Neural progenitor cell (in vitro differentiated cells): ENCODE measurements around the gene ZNF536.

ENCODE experiments used
- EZH2 ChIP-seq: fragments of 200-600 bp; sonication (generic); IDR thresholded peaks from 2 replicates; pipeline ENCODE4 v1.6.1; 2017; ENCODE audit warnings: antibody characterized with exemption, mild to moderate bottlenecking, moderate library complexity
- TF ChIP-seq, protein P1 (sequence below): fragments of 200-600 bp; sonication (generic); IDR thresholded peaks from 2 replicates; pipeline ENCODE4 v1.5.1; 2017; ENCODE audit warnings: antibody characterized with exemption, mild to moderate bottlenecking

DNA sequence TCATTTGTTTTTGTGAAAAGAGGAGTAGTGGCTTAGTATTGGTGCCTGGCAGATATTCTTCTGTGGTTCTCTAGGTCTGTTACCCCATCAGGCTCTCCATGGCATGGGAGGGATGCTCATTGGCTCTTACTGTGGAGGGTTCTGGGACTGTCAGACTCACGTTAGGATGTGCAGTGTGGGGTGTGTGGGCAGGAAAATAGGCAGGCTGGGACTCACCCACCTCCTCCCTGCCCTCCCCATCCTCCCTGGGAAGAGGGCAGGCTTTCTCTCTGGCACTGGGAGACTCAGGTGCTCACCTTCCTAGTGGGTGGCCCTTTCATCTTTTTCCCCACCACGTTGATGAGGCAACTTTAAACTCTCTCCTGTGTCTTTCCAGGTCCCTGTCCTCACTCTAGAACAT is 44.2 kb downstream of the ZNF536 start:
- TF ChIP-seq, protein P1, sequence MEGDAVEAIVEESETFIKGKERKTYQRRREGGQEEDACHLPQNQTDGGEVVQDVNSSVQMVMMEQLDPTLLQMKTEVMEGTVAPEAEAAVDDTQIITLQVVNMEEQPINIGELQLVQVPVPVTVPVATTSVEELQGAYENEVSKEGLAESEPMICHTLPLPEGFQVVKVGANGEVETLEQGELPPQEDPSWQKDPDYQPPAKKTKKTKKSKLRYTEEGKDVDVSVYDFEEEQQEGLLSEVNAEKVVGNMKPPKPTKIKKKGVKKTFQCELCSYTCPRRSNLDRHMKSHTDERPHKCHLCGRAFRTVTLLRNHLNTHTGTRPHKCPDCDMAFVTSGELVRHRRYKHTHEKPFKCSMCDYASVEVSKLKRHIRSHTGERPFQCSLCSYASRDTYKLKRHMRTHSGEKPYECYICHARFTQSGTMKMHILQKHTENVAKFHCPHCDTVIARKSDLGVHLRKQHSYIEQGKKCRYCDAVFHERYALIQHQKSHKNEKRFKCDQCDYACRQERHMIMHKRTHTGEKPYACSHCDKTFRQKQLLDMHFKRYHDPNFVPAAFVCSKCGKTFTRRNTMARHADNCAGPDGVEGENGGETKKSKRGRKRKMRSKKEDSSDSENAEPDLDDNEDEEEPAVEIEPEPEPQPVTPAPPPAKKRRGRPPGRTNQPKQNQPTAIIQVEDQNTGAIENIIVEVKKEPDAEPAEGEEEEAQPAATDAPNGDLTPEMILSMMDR = no peak
- no peak for TF ChIP-seq EZH2
